22Rv1 (cell line): ENCODE data around the gene PANK3.

ENCODE experiments used
- H3K27ac ChIP-seq: fragments of 450-650 bp; 2 replicates; pipeline ENCODE4 v1.5.1; 2017
- ZFX ChIP-seq: fragments of 450-650 bp; IDR thresholded peaks from 2 replicates; pipeline ENCODE4 v1.6.1; 2017; ENCODE audit warnings: antibody characterized with exemption, borderline replicate concordance
- TF ChIP-seq, protein P1 (sequence below): fragments of 450-650 bp; IDR thresholded peaks from 2 replicates; pipeline ENCODE4 v1.5.1; 2017; ENCODE audit warnings: mild to moderate bottlenecking

Gene PANK3

DNA sequence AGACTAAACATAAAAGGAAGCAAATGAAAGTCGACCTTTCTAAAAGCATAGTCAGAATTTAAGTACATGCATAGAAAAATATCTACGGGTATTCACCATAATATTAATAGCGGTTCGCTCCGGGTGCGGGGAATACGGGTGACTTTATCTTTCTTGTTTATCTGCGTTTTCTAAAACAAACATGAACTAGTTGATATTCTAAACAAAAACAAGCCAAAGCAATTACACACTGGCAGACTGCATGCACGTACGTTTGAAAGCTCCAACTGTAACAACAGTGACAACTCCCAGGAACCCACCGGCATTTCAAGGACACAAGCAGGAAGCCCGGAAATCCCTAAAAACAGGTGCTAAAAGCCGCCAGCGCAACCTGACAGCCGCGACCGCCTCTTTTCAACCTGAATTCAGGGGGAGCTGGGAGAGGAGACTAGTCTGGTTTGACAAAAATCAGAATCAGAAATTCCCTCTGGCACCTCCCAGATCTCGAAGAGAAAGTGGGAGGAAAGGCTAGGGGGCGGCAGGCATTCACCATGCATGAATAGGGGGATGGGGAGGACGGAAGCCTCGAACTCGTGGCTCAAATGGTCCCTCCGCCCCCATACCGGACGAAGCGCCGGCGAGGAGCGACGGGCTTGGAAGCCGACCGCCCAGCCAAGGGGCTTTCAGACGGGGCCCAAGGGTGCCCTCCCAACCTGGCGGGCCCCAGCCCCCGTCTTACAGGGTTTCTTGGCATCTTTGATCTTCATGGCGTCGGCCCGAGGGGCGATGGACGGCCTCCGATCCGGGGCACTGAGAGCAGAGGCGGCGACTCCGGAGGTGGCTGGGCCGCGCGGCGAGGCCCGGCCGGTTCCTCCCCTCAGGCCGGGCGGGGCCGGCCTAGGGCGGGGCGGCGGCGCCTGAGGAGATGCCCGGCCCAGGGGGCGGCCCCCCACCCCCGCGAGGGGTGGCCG is at the start of gene PANK3:
TSS of gene PANK3 (minus strand) at position 831 of the 950 bp plus-strand sequence. CDS start at position 746, 85 bp downstream.
- peak within 1 kb of the TSS; percentile 94 for H3K27ac ChIP-seq
- TF ChIP-seq, protein P1, sequence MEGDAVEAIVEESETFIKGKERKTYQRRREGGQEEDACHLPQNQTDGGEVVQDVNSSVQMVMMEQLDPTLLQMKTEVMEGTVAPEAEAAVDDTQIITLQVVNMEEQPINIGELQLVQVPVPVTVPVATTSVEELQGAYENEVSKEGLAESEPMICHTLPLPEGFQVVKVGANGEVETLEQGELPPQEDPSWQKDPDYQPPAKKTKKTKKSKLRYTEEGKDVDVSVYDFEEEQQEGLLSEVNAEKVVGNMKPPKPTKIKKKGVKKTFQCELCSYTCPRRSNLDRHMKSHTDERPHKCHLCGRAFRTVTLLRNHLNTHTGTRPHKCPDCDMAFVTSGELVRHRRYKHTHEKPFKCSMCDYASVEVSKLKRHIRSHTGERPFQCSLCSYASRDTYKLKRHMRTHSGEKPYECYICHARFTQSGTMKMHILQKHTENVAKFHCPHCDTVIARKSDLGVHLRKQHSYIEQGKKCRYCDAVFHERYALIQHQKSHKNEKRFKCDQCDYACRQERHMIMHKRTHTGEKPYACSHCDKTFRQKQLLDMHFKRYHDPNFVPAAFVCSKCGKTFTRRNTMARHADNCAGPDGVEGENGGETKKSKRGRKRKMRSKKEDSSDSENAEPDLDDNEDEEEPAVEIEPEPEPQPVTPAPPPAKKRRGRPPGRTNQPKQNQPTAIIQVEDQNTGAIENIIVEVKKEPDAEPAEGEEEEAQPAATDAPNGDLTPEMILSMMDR = no peak
- TF ChIP-seq ZFX = no peak

DNA sequence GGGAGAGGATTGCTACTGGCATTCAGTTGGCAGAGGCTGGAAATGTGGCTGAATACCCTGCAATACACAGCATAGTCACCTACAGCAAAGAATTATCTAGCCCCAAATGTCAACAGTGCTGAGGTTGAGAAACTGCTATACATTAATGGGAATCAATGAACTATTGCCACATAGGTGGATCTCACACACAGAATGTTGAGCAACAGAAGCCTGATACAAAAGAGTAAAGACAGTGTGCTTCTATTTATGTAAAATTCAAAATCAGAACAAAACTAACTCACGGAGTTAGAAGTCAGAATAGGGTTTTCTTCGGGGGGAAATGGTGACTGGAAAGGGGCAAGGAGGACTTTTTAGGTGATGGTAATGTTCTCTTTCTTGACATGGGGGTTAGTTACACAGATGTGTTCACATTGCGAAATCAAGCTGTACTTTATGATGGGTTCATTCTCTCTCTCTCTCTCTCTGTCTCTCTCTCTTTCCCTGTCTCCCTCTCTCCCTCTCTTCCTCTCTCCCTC is 45.7 kb upstream of the PANK3 start:
- TF ChIP-seq ZFX = no peak
- TF ChIP-seq, protein P1 = no peak
- H3K27ac ChIP-seq = no peak overlapping the region

DNA sequence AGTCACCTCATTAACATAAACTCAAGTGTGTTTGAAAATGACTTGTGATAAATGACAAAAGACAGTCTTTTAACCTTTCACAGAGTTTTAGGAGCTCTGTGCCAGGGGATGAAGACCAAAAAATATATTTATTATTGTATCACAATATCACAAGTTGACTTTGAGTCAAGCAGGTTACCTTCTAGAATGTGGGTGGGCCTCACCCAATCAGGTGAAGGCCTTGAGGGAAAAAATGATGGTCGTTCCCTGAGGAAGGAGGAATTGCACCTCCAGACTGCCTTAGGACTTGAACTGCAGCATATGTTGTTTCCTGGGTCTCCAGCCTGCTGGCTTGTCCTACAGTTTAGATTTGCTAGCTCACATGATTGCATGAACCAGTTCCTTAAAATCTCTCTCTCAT is 41.6 kb upstream of the PANK3 start:
- no peak for TF ChIP-seq ZFX
- TF ChIP-seq, protein P1 = no peak
- H3K27ac ChIP-seq = no peak overlapping the region

- TF ChIP-seq ZFX = no peak
- TF ChIP-seq, protein P1 = no peak
- H3K27ac ChIP-seq = no peak overlapping the region
Observed at GRCh38 chr5:168614661-168615060, 35.5 kb upstream of the PANK3 start.

DNA sequence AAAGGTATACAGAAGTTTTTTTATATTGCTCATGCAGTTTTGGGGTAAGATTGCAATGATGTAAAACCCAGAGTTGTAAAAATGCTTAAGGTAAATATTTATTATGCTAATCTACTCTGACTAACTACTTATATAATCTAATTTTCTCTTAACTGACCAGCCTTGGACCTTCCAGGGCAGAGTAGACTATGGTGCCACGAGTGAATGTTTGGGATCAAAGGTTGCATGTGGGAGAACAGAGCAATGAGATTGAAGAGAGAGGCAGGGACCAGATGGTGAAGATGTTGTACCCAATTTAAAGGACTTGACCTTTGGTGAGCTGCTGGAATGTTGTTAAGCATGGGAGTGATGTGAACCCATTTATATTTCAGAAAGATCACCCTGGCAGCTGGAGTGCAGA is 34.8 kb upstream of the PANK3 start:
- H3K27ac ChIP-seq = no peak overlapping the region
- TF ChIP-seq, protein P1 = no peak
- no peak for TF ChIP-seq ZFX

GRCh38 chr5:168613396-168613795 is 34.2 kb upstream of the PANK3 start:
- no peak overlapping the region for H3K27ac ChIP-seq
- TF ChIP-seq, protein P1 = no peak
- no peak for TF ChIP-seq ZFX

DNA sequence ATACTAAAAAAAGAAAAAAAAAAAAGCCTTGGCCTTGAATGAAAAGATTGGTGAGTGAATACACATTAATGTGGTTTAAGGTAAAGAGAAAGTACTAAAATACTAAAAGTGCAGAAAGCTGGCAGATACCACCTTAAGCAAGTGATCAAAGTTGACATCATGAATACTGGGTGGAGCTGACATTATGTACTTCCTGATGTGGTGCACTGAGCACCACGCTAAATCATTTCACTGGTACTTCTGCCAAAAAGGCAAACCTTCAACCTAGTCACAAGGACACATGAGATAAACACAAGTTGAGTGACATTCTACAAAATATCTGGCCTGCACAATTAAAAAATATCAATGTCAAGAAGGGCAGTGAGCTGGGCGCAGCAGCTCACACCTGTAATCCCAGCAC is 33.8 kb upstream of the PANK3 start:
- no peak overlapping the region for H3K27ac ChIP-seq
- no peak for TF ChIP-seq ZFX
- TF ChIP-seq, protein P1 = no peak
